ENCODE results near the gene PLEKHA6.
A peak's percentile ranks its signal among the peaks of the same experiment; 100 is the strongest.

DNA sequence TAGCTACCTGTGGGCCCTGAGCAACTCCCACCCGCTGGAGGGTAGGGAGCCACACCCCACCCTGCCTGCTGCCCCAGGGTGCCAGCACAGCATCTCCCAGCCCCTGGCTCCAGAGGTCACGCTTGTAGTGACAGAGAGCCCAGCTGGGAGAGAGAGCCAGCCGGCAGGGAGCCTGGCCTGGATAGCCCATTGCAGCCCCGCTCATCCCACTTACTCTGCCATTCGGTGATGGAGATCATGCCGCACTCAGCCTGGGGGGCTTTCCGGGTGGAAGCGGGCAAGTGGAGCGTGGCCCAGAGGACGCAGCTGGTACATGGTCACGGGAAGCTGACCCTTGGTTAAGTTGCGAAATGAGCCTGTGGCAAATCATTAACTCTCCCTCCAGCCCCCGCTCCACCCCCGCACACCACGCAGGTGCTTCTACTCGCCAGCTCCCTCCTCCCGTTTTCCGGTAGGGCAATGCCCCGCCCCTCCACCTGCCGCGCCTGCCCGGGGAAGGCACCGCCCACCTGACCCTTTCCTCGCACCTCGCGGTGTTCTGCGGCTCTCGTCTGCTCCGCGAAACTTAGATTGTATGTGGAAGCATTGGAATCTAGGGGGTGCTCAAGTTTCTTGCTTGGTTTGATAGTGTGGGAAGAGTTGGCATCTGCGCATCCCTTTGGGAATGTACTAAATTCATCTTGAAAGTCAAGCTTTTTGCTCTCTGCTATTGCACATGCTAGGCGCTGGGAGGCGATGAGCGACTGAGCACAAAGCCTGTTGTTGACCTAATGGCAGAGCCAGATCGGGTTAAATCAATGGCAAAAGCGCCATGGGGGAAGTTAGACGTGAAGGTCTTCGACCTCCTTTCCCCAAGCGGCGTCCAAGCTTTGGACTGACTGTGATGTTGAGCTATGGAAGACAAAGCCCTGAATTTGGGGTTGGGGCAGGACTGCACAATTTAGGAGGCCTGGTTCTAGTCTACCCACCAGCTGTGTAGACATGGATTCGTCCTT, 145.8 kb downstream of the PLEKHA6 start, which contains the start of gene GOLT1A:
- TF ChIP-seq, protein P1, sequence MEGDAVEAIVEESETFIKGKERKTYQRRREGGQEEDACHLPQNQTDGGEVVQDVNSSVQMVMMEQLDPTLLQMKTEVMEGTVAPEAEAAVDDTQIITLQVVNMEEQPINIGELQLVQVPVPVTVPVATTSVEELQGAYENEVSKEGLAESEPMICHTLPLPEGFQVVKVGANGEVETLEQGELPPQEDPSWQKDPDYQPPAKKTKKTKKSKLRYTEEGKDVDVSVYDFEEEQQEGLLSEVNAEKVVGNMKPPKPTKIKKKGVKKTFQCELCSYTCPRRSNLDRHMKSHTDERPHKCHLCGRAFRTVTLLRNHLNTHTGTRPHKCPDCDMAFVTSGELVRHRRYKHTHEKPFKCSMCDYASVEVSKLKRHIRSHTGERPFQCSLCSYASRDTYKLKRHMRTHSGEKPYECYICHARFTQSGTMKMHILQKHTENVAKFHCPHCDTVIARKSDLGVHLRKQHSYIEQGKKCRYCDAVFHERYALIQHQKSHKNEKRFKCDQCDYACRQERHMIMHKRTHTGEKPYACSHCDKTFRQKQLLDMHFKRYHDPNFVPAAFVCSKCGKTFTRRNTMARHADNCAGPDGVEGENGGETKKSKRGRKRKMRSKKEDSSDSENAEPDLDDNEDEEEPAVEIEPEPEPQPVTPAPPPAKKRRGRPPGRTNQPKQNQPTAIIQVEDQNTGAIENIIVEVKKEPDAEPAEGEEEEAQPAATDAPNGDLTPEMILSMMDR (IDR thresholded peaks at IDR 0.05) = peak; percentile 18 to 79 (median 70)
- TF ChIP-seq POLR2AphosphoS5 (IDR thresholded peaks at IDR 0.05) (peak; percentile 52), POLR2A (IDR thresholded peaks at IDR 0.05) (peak; percentile 25)

All from prostate gland (tissue), 2 donors.